HCT116 (cell line): Measurements from ENCODE around the gene THSD4. TPM values are rescaled to one million over a fixed set of nuclear protein-coding genes. Genes with fewer than 3 reads are reported as not detected.

ENCODE experiments used
- ATAC-seq: fragments of 200-7000 bp; cut with Tn5 transposase; 2 replicates; pipeline ENCODE4 v1.9.1; 2020; ENCODE audit warnings: mild to moderate bottlenecking, moderate library complexity
- BruUV-seq: library from RNA; stranded (reverse); fragments of 400-500 nt; replicated peaks from 2 replicates; lab custom pipeline; 2021; lab: Mats Ljungman, UMichigan
- CTCF ChIA-PET: fragments of 300-600 bp; sonication (Branson Sonifier 250); formaldehyde crosslinking; loops from one replicate; lab custom pipeline; 2021; ENCODE audit warnings: antibody characterized with exemption; lab: Charles Lee
- POLR2A ChIA-PET: fragments of 300-600, 350-600 bp; sonication (Branson Sonifier 250); formaldehyde crosslinking; loops from one replicate; lab custom pipeline; 2021; ENCODE audit warnings: antibody characterized with exemption; lab: Charles Lee
- RAD21 ChIA-PET, 2 experiments: fragments of 300-600 bp; sonication (Branson Sonifier 250); formaldehyde crosslinking; loops; one replicate each; lab custom pipeline; 2023; ENCODE audit warnings: low total read pairs in 2 of 2; ENCODE audit not compliant: uncharacterized antibody in 2 of 2, unreplicated experiment in 2 of 2, low non-redundant PET in 1 of 2; lab: Charles Lee
- DNase-seq: peaks from one replicate; pipeline ENCODE4 v3.0.0-alpha.2; 2010; ENCODE audit warnings: low read depth, low spot score
- H2AFZ ChIP-seq: fragments of 200-600 bp; shearing (Covaris generic), sonication (generic); 2 replicates; pipeline ENCODE4 v1.6.1; 2017; ENCODE audit warnings: low read depth, mixed run types, mixed read lengths, antibody characterized with exemption, low read length; ENCODE audit not compliant: poor library complexity, severe bottlenecking
- H3K27ac ChIP-seq: 2 replicates; pipeline ENCODE4 v1.5.1; 2012; ENCODE audit warnings: low read depth, low read length
- H3K27me3 ChIP-seq: fragments of 200-600 bp; sonication (generic); 2 replicates; pipeline ENCODE4 v1.6.1; 2016; ENCODE audit warnings: mixed run types, low read length, mixed read lengths; ENCODE audit not compliant: insufficient read depth
- H3K36me3 ChIP-seq, 2 experiments: fragments of 200-500 bp in 1 of 2; fragments of 200-600 bp in 1 of 2; sonication (Bioruptor generic) in 1 of 2; sonication (generic) in 1 of 2; 2 replicates each; pipeline versions ENCODE4 v1.5.1 to v1.6.1; 2014 to 2016; ENCODE audit warnings: low read length in 2 of 2, inconsistent platforms in 1 of 2, mixed read lengths in 1 of 2, mixed run types in 1 of 2; ENCODE audit not compliant: insufficient read depth in 2 of 2, control insufficient read depth in 1 of 2
- H3K4me1 ChIP-seq, 2 experiments: fragments of 200-600 bp in 1 of 2; sonication (generic) in 1 of 2; 2 replicates each; pipeline versions ENCODE4 v1.5.1 to v1.6.1; 2012 to 2017; ENCODE audit warnings: low read length in 2 of 2, inconsistent platforms in 1 of 2, mild to moderate bottlenecking in 1 of 2, mixed read lengths in 1 of 2, mixed run types in 1 of 2, moderate library complexity in 1 of 2; ENCODE audit not compliant: insufficient read depth in 2 of 2, control insufficient read depth in 1 of 2
- H3K4me2 ChIP-seq: fragments of 200-600 bp; sonication (generic); 2 replicates; pipeline ENCODE4 v1.6.1; 2017; ENCODE audit warnings: mixed run types, low read length, mixed read lengths
- H3K4me3 ChIP-seq, 2 experiments: fragments of 200-600 bp in 1 of 2; sonication (generic) in 1 of 2; replicated peaks in 1 of 2; 2 replicates each; pipeline ENCODE4 v1.5.1; 2011 to 2016; ENCODE audit warnings: low read length in 2 of 2, control low read depth in 1 of 2, low read depth in 1 of 2, mild to moderate bottlenecking in 1 of 2, mixed read lengths in 1 of 2, mixed run types in 1 of 2
- H3K79me2 ChIP-seq: fragments of 200-600 bp; sonication (generic); 2 replicates; pipeline ENCODE4 v1.6.1; 2017; ENCODE audit warnings: mild to moderate bottlenecking, mixed run types, low read length, moderate library complexity, mixed read lengths; ENCODE audit not compliant: insufficient read depth
- H3K9ac ChIP-seq: fragments of 200-600 bp; sonication (generic); 2 replicates; pipeline ENCODE4 v1.6.1; 2016; ENCODE audit warnings: low read length, mixed read lengths
- H3K9me2 ChIP-seq: fragments of 200-600 bp; sonication (generic), shearing (Covaris generic); 2 replicates; pipeline ENCODE4 v1.6.1; 2017; ENCODE audit warnings: mixed run types, mild to moderate bottlenecking, moderate library complexity; ENCODE audit not compliant: insufficient read depth
- H3K9me3 ChIP-seq, 2 experiments: fragments of 200-500 bp in 1 of 2; fragments of 200-600 bp in 1 of 2; sonication (Bioruptor generic) in 1 of 2; sonication (generic) in 1 of 2; 2 replicates each; pipeline ENCODE4 v1.6.1; 2014 to 2017; ENCODE audit warnings: low read length in 2 of 2, mixed read lengths in 2 of 2, inconsistent platforms in 1 of 2, low read depth in 1 of 2, mild to moderate bottlenecking in 1 of 2, mixed run types in 1 of 2, moderate library complexity in 1 of 2; ENCODE audit not compliant: control insufficient read depth in 1 of 2, insufficient read depth in 1 of 2
- H4K20me1 ChIP-seq: fragments of 200-600 bp; sonication (generic), shearing (Covaris generic); 2 replicates; pipeline ENCODE4 v1.6.1; 2017; ENCODE audit warnings: mixed run types, mild to moderate bottlenecking, moderate library complexity; ENCODE audit not compliant: insufficient read depth
- ATF3 ChIP-seq: IDR thresholded peaks from 2 replicates; pipeline ENCODE4 v1.6.1; 2012
- CBX3 ChIP-seq: IDR thresholded peaks from 2 replicates; pipeline ENCODE4 v1.6.1; 2012; ENCODE audit warnings: low read depth
- EZH2 ChIP-seq: fragments of 200-600 bp; sonication (generic); IDR thresholded peaks from 2 replicates; pipeline ENCODE4 v1.6.1; 2017; ENCODE audit warnings: antibody characterized with exemption, mixed run types
- MAX ChIP-seq: IDR thresholded peaks from 2 replicates; pipeline ENCODE4 v1.6.1; 2012
- ZBTB33 ChIP-seq: IDR thresholded peaks from 2 replicates; pipeline ENCODE4 v1.6.1; 2011; ENCODE audit warnings: mild to moderate bottlenecking, low read length, moderate library complexity; ENCODE audit not compliant: insufficient replicate concordance; ENCODE audit errors: extremely low read depth
- ZNF274 ChIP-seq: fragments of 200-500 bp; sonication (Bioruptor generic); IDR thresholded peaks from 2 replicates; pipeline ENCODE4 v1.6.1; 2014; ENCODE audit warnings: mild to moderate bottlenecking, low read depth, low read length, inconsistent platforms
- intact Hi-C: fragments of 100-400 bp; cut with micrococcal nuclease; formaldehyde crosslinking; loops from 2 replicates; pipeline ENCODE4 v1.10.0; 2022
- total RNA-seq: library from RNA; stranded (reverse); gene quantifications from one replicate; pipeline ENCODE4 v1.2.1, GENCODE V29; 2021; ENCODE audit not compliant: unreplicated experiment

Gene THSD4
- total RNA-seq, 1 experiment from 2014 or later: 30.5 TPM

GRCh38 chr15:71775856-71776255 is 660.6 kb downstream of the THSD4 start:
- ChIA-PET CTCF (no interaction called here), POLR2A (no interaction called here), RAD21 (no interaction called here)
- peaks cover 3 to 11% of the 10 kb centered on the region in 2 experiments; a peak in 2 of 4 replicates for H3K4me1 ChIP-seq
- BruUV-seq: no TSS peak
- no peak overlapping the region for H3K27ac ChIP-seq
- no peak overlapping the region for H3K4me3 ChIP-seq
- no peak overlapping the region for H2AFZ ChIP-seq
- intact Hi-C loops: no loop called here
- H3K4me2 ChIP-seq: no peak overlapping the region
- no peaks in the 10 kb centered on the region for H3K27me3 ChIP-seq
- H3K36me3 ChIP-seq: no peaks in the 10 kb centered on the region
- TF ChIP-seq ZBTB33: no peak
- no peak for TF ChIP-seq EZH2
- TF ChIP-seq MAX: no peak
- no peak for TF ChIP-seq ZNF274
- TF ChIP-seq ATF3: no peak
- no peaks in the 10 kb centered on the region for H3K9me3 ChIP-seq
- H3K9me2 ChIP-seq: no peaks in the 10 kb centered on the region
- ATAC-seq: no peak
- no peak overlapping the region for H3K9ac ChIP-seq
- no peaks in the 10 kb centered on the region for H4K20me1 ChIP-seq
- H3K79me2 ChIP-seq: no peaks in the 10 kb centered on the region
- DNase-seq: no peak

GRCh38 chr15:71776304-71776703 is 661.0 kb downstream of the THSD4 start:
- H3K9ac ChIP-seq: no peak overlapping the region
- CTCF ChIA-PET: no interaction called here
- H3K9me2 ChIP-seq: no peaks in the 10 kb centered on the region
- TF ChIP-seq ATF3: no peak
- TF ChIP-seq CBX3: no peak
- TF ChIP-seq, all 23 proteins: peak for 0
- ChIA-PET RAD21 (no interaction called here), POLR2A (no interaction called here)
- Histone ChIP-seq H3K27ac (no peak overlapping the region), H3K36me3 (no peaks in the 10 kb centered on the region), H3K4me3 (no peak overlapping the region), H4K20me1 (no peaks in the 10 kb centered on the region), H3K4me2 (no peak overlapping the region), H2AFZ (no peak overlapping the region), H3K27me3 (no peaks in the 10 kb centered on the region), H3K4me1 (peaks cover 3 to 11% of the 10 kb centered on the region in 2 experiments; a peak in 2 of 4 replicates), H3K79me2 (no peaks in the 10 kb centered on the region), H3K9me3 (no peaks in the 10 kb centered on the region)
- ATAC-seq: no peak
- intact Hi-C loops: no loop called here
- BruUV-seq: no TSS peak
- no peak for DNase-seq
